Mucosa of descending colon (tissue), 3 donors: ENCODE results near the gene EHMT1. TPM values are rescaled to one million over a fixed set of nuclear protein-coding genes. Genes with fewer than 3 reads are reported as not detected.

ENCODE experiments used
- ATAC-seq: fragments of 200-7000 bp; cut with Tn5 transposase; one replicate; pipeline ENCODE4 v1.9.1; 2020; ENCODE audit warnings: mild to moderate bottlenecking, moderate library complexity
- DNase-seq, 3 donors: peaks; one replicate each; pipeline ENCODE4 v3.0.0-alpha.2; 2020
- H3K36me3 ChIP-seq: fragments of 200-600 bp; one replicate; pipeline ENCODE4 v1.8.0; 2021; ENCODE audit warnings: low read depth, mild to moderate bottlenecking
- H3K4me1 ChIP-seq: fragments of 200-600 bp; one replicate; pipeline ENCODE4 v1.8.0; 2021; ENCODE audit warnings: low read depth, mild to moderate bottlenecking
- H3K4me3 ChIP-seq: fragments of 200-600 bp; one replicate; pipeline ENCODE4 v1.8.0; 2021; ENCODE audit warnings: mild to moderate bottlenecking
- H3K9me3 ChIP-seq: fragments of 200-600 bp; one replicate; pipeline ENCODE4 v1.8.0; 2021; ENCODE audit warnings: mild to moderate bottlenecking
- CTCF ChIP-seq: fragments of 200-600 bp; IDR thresholded peaks from one replicate; pipeline ENCODE4 v1.8.0; 2022; ENCODE audit warnings: antibody characterized with exemption, mild to moderate bottlenecking
- intact Hi-C, 2 donors: fragments of 100-400 bp; cut with DNase I in 1 of 2; cut with micrococcal nuclease in 1 of 2; formaldehyde crosslinking; loops; one replicate each; pipeline versions ENCODE4 v1.11.0 to v1.11.1; 2022; cut with DNase I, micrococcal nuclease
- total RNA-seq, 3 donors: library from RNA; stranded (reverse); fragmentation: NEBNext Ultra II Directional in 2 of 3; extraction: Animal tissue kit (Norgen Biotek cat#: 25700) in 2 of 3; gene quantifications; one replicate each; pipeline versions ENCODE4 v1.2.1 to v1.2.4, GENCODE V29; 2021 to 2023
- donor health status: DM: no; HTN: no; CAD: no; lungs with moderate emphysema.
- donor health status: DM: no; HTN: no; CAD: no.
- donor health status: DM: no; HTN: yes; CAD: no.

EHMT1 gene
- total RNA-seq, 3 donors from 2014 or later = 78.4 to 90.8 (median 83.3) TPM

- DNase-seq (no peak), ATAC-seq (no peak)
- Histone ChIP-seq H3K9me3 (no peaks in the 10 kb centered on the region), H3K4me3 (no peak overlapping the region), H3K4me1 (peaks cover 15% of the 10 kb centered on the region), H3K36me3 (no peaks in the 10 kb centered on the region)
- no peak for TF ChIP-seq CTCF
- intact Hi-C loops = no loop called here
These were observed 30.5 kb upstream of the EHMT1 start for GRCh38 chr9:137588311-137588710.

GRCh38 chr9:137588891-137589290 is 29.9 kb upstream of the EHMT1 start:
- Histone ChIP-seq H3K36me3 (no peaks in the 10 kb centered on the region), H3K9me3 (no peaks in the 10 kb centered on the region), H3K4me3 (no peak overlapping the region), H3K4me1 (peaks cover 15% of the 10 kb centered on the region)
- DNase-seq (no peak), ATAC-seq (no peak)
- intact Hi-C loops = no loop called here
- no peak for TF ChIP-seq CTCF

- intact Hi-C loops = no loop called here
These were observed 29.2 kb upstream of the EHMT1 start for GRCh38 chr9:137589441-137590122.

GRCh38 chr9:137590123-137590468 is 28.7 kb upstream of the EHMT1 start:
- ATAC-seq (no peak), DNase-seq (no peak)
- intact Hi-C loops = no loop called here
- no peak for TF ChIP-seq CTCF
- no peaks in the 10 kb centered on the region for H3K9me3 ChIP-seq
- H3K4me1 ChIP-seq = peaks cover 15% of the 10 kb centered on the region
- peak overlapping the region; percentile 24 for H3K4me3 ChIP-seq
- H3K36me3 ChIP-seq = no peaks in the 10 kb centered on the region

More at GRCh38 chr9:137589441-137590122, 29.2 kb upstream of the EHMT1 start:
- H3K4me1 ChIP-seq = peaks cover 15% of the 10 kb centered on the region
- ATAC-seq = peak; percentile 2
- peak overlapping the region; percentile 24 for H3K4me3 ChIP-seq
- TF ChIP-seq CTCF = no peak
- H3K9me3 ChIP-seq = no peaks in the 10 kb centered on the region
- peak in 1 of 3 donors; percentile 51 for DNase-seq
- H3K36me3 ChIP-seq = no peaks in the 10 kb centered on the region

GRCh38 chr9:137590469-137591383 is 28.1 kb upstream of the EHMT1 start, which contains the start of gene ZMYND19:
Gene ZMYND19, minus strand, starts transcription at chr9:137590512. Its CDS starts 249 bp downstream, at chr9:137590263.
- Histone ChIP-seq H3K4me1 (peaks cover 15% of the 10 kb centered on the region), H3K4me3 (peak within 1 kb of the TSS; percentile 54), H3K36me3 (no peaks in the 10 kb centered on the region), H3K9me3 (no peaks in the 10 kb centered on the region)
- no peak for TF ChIP-seq CTCF
- ATAC-seq = peak; percentile 99
- intact Hi-C loops = no loop called here
- DNase-seq = peak; percentile 90 to 95 (median 92)
